Iris pigment epithelial cell (primary cell): ENCODE measurements around the gene AUNIP.
"Not testable (repeated sequence)": the region's sequence is repeated elsewhere in the genome, so short reads cannot be mapped to it uniquely, and the experiment has no call there.

Source experiments
- DNase-seq: peaks from one replicate; pipeline ENCODE4 v3.0.0-alpha.2; 2011; ENCODE audit warnings: low read depth

The AUNIP gene

DNA sequence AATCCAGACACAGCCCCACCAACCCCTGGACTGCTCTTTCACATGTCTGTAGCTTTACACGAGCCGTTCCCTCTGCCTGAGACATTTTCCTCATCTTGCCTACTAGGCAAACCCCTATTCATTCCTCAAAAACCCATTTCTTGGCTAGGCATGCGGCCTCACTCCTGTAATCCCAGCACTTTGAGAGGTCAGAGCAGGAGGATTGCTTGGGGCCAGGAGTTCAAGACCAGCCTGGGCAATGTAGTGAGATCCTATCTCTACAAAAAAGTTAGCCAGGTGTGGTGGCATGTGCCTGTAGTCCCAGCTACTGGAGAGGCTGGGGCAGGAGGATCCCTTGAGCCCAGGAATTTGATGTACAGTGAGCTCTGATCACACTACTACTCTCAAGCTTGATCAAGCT is 5.2 kb upstream of the AUNIP start:
- DNase-seq: no peak

- no peak for DNase-seq
Measured at GRCh38 chr1:25863486-25864262, 4.4 kb upstream of the AUNIP start.

DNA sequence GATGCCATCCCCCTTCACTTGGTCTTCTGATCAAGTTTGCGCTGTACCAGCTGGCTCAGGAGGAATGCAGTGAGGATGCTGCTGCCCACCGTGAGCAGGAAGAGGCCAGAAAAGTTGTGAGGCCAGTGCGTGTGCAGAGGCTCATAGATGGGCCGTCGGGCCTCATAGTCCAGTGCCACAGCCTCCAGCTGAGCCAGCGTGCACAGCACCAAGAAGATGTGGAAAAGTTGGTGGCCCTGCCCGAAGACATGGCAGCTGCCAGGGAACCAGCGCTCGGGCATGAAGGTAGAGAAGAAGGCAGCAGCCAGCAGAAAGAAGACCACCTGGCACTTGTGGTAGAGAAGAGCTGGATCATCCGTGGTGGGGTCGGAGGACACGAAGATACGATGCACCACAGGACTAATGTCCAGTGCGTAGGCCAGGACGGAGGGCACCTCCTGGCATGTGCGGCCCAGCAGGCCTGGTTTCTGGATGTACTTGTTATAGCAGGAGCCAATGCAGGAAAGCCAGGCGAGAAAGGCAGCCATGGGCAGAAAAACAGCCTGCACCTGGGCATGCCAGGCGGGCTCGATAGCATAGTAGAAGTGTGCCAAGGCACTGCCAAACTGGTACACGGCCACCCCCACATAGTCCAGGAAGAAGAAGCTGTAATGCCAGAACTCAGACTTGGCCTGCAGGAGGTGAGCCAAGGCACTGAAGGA is 3.7 kb upstream of the AUNIP start:
- DNase-seq: no peak

DNA sequence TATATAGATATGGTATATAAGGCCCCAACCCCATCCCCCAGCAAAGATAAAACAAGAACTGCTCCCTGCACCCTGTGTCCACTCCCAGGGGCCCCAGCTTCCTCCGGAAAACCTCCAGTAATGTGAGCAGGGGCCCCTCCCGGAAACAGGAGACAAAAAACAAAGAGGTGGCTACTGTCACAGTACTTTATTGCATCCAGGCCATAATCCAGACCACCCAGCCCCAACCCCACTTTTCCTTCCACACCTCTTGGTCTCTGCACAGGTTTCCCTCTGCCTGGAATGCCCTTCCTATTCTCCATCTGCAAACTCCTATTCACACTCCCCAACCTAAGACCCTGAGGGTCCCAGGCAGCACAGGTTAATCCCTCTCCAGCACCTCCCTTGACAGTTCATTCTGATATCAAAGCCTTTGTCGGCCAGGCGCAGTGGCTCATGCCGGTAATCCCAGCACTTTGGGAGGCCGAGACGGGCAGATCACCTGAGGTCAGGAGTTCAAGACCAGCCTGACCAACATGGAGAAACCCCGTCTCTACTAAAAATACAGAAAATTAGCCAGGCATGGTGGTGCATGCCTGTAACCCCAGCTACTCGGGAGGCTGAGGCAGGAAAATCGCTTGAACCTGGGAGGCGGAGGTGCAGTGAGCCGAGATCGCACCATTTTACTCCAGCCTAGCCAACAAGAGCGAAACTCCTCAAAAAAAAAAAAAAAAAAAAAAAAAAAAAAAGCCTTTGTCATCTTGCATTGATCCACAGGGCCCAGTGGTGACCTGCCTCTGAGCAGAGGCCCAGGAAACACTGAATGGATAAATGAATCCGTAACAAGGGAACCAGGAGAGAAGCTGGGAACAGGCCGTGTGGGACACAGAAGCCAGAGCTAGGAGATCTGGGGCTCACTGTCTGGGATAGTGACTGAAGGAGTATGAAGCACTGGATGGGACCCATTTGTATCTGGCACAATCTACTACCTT is 2.3 kb upstream of the AUNIP start:
- no peak for DNase-seq

DNA sequence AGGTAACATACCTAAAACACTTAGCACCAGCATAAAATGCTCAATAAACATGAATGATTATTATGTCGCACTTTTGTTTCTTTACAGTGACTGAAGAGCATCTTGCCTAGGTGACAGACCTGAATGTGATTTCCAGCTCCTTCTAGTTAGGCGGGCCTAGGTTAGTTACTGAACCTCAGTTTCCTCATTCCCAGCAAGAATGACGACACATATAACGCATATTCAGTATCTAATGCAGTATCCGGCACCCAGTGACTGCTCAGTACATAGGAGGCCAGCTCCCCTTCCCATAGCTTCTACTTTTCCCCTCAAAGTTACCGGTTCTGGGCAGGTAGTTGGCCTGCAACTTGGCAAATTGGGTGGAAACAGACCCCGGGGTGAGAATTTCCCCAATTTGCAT is 763 bp downstream of the AUNIP start:
- DNase-seq: no peak

DNA sequence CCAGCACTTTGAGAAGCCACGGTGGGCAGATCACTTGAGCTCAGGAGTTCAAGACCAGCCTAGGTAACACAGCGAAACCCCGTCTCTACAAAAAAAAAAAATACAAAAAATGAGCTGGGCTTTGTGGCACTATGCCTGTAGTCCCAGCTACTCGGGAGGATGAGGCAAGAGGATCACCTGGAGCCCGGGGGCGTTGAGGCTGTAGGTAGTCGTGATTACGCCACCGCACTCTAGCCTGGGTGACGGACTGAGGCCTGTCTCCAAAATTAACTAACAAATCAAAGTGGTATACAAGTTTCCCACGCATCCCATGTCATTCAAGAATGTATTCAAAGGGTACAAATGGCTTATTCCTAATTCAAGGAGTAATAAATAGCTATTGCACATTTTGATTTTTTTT is 2.4 kb downstream of the AUNIP start:
- no peak for DNase-seq

DNA sequence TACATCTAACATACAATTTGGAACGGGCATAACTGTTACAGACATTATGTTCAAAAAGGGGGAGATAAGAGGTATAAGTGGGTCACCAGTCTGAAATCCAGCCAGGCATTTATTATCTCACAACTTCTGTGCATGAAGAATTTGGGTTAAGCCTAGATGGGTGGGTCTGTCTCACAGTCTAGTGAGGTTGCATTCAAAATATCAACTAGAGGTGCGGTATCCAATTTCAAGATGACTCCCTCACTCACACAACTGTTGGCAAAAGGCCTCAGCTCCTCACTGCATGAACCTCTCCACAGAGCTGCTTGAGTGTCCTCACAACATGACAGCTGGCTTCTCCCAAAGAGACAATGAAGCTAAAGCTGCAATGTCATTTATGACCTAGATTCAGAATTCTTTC is 4.7 kb downstream of the AUNIP start:
- DNase-seq: peak; percentile 26

GRCh38 chr1:25848531-25848930 is 10.7 kb downstream of the AUNIP start:
- DNase-seq: peak; percentile 23

- no peak for DNase-seq
Measured at GRCh38 chr1:25847929-25848328, 11.3 kb downstream of the AUNIP start.

DNA sequence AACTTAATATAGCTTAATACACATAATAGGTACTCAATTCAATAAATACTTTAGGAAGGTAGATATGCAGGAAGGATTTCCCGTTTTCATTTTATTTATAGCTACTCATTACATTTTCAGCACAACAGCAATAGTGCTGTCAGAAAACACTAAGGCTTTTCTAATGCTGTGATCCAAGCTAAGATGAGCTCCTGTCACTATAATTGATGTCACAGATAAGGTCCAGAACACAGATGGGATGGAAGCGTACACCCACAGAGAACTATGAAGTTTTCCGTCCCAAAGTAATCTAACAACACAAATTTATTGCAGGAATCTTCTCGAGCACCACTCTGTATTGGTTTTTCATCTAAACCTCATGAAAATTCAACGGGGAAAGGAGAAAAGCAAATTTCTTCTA is 13.6 kb downstream of the AUNIP start:
- DNase-seq: no peak

DNA sequence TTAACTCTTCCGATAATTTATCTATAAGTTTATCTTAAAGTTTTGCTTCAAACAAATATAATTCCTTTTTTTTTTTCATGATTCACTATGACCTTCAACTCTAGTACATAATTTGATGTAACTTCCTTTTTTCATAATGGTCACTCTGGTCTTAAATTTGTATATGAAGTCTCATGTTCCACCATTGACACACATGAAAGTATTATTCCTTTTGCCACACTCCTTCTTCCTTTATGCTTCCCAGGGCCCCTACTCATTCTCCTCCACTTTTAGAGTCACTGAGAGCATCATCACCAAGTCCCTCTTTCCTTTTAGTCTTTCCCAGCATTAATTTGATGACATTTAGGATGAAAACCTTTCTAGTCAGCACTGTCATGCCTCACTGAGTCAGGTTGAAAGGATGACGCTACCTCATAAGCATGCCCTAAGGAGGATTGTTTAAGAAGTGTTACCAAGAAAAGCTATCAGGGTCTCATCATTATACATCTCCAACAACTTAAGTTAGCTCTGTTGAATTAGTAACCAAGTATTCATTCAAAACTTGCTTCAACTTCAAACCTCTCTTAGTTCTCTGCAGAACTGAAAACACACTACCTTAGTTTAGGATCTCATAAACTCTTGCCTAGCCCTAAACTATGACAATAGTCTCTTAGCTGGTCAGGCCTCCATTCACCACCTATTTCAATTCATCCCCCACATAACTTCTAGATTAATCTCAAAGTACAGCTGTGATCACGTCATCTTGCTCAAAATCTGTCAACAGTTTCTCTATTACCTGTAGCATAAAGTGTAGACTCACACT is 14.5 kb downstream of the AUNIP start:
- DNase-seq: no peak

DNA sequence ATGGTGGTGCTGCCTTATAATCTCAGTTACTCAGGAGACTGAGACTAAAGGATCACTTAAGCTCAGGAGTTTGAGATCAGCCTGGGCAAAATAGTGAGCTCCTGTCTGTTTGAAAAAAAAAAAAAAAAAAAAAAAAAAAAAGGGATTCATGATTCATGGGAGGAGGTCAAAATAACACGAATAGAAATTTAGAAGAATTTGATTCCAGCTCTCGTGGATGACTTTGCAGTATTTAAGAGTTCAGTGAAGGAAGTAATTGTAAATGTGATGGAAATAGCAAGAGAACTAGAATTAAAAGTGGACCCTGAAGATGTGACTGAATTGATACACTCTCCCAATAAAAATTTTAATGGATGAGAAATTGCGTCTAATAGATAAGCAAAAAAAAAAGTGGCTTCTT is 15.8 kb downstream of the AUNIP start:
- DNase-seq: no peak

- DNase-seq: not testable (repeated sequence)
Measured at GRCh38 chr1:25839808-25840207, 19.4 kb downstream of the AUNIP start.

- no peak for DNase-seq
Measured at GRCh38 chr1:25837262-25837875, 21.9 kb downstream of the AUNIP start.

- no peak for DNase-seq
Measured at GRCh38 chr1:25836695-25837094, 22.6 kb downstream of the AUNIP start.

GRCh38 chr1:25834894-25835293 is 24.4 kb downstream of the AUNIP start:
- DNase-seq: peak; percentile 28

DNA sequence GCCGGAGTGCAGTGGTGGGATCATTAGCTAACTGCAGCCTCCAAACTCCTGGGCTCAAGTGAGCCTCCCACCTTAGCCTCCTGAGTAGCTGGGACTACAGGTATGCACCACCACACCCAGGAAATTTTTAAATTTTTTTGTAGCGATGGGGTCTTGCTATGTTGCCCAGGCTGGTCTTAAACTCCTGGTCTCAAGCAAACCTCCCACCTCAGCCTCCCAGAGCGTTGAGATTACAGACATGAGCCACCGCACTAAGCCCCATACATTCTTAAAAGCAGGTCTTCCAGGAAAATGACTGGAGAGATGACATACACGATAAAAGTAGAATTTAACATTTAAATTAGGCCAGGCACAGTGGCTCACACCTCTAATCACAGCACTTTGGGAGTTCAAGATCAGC is 26.1 kb downstream of the AUNIP start:
- DNase-seq: no peak

- no peak for DNase-seq
Measured at GRCh38 chr1:25832336-25833037, 26.8 kb downstream of the AUNIP start.

GRCh38 chr1:25831569-25832196 is 27.6 kb downstream of the AUNIP start:
- DNase-seq: no peak

DNA sequence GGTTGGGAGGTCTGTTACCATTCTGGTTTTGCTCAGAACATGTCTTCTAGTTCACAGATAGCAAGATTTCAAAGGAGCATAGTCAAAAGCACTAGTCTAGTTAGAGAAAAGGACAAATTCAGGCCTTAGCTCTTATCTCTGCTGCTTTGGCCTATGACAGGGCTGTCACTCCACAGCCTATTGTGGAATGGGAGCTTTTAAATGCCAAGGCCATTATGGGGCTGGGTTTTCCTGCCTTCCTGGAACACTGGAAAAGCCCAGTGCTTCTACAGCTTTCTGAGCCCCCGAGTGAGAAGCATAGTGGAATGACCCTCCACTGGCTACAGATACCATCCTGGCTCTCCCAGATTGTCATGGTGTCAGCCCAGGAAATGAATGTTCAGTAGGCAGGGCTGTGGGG is 30.2 kb downstream of the AUNIP start:
- DNase-seq: no peak
